Progenitor cell of endocrine pancreas (in vitro differentiated cells): ENCODE data around the gene EFL1. TPM values are rescaled to one million over a fixed set of nuclear protein-coding genes. Genes with fewer than 3 reads are reported as not detected.

Experiments
- DNase-seq: peaks from one replicate; pipeline ENCODE4 v3.0.0; 2021; ENCODE audit warnings: low spot score; ENCODE audit not compliant: unreplicated experiment
- H3K27ac Mint-ChIP-seq: 2 replicates; pipeline ENCODE4 v1.8.0; 2021; ENCODE audit warnings: mild to moderate bottlenecking, moderate library complexity, mixed read lengths
- H3K27me3 Mint-ChIP-seq: 2 replicates; pipeline ENCODE4 v1.8.0; 2021; ENCODE audit warnings: mixed read lengths
- H3K36me3 Mint-ChIP-seq: 2 replicates; pipeline ENCODE4 v1.8.0; 2022; ENCODE audit warnings: mixed read lengths; ENCODE audit not compliant: insufficient read depth
- H3K4me1 Mint-ChIP-seq: 2 replicates; pipeline ENCODE4 v1.8.0; 2021; ENCODE audit warnings: low read depth, mixed read lengths
- H3K4me3 Mint-ChIP-seq: 2 replicates; pipeline ENCODE4 v1.8.0; 2021; ENCODE audit warnings: low read depth, mild to moderate bottlenecking, moderate library complexity, mixed read lengths
- H3K9me3 Mint-ChIP-seq: 2 replicates; pipeline ENCODE4 v1.8.0; 2021; ENCODE audit warnings: low read depth, mixed read lengths
- CTCF ChIP-seq: fragments of 200-600 bp; sonication (generic); IDR thresholded peaks from one replicate; pipeline ENCODE4 v1.5.0; 2021; ENCODE audit warnings: antibody characterized with exemption, mild to moderate bottlenecking; ENCODE audit not compliant: unreplicated experiment
- total RNA-seq: library from RNA; stranded (reverse); gene quantifications from 2 replicates; pipeline ENCODE4 v1.2.1, GENCODE V29; 2021

EFL1 gene
- total RNA-seq, 1 donor from 2014 or later: 31.1 TPM

- no peak for TF ChIP-seq CTCF
- H3K27ac Mint-ChIP-seq: no peak overlapping the region
- no peak for DNase-seq
- H3K9me3 Mint-ChIP-seq: no peaks in the 10 kb centered on the region
- peaks cover 14% of the 10 kb centered on the region for H3K36me3 Mint-ChIP-seq
- peaks cover 6% of the 10 kb centered on the region for H3K4me1 Mint-ChIP-seq
- no peak overlapping the region for H3K4me3 Mint-ChIP-seq
- H3K27me3 Mint-ChIP-seq: no peaks in the 10 kb centered on the region
Observed at GRCh38 chr15:82134461-82134860, 128.1 kb downstream of the EFL1 start.

- no peak for DNase-seq
- no peak overlapping the region for H3K4me3 Mint-ChIP-seq
- H3K36me3 Mint-ChIP-seq: peaks cover 11% of the 10 kb centered on the region
- no peak overlapping the region for H3K27ac Mint-ChIP-seq
- no peaks in the 10 kb centered on the region for H3K9me3 Mint-ChIP-seq
- H3K4me1 Mint-ChIP-seq: peaks cover 8% of the 10 kb centered on the region
- no peaks in the 10 kb centered on the region for H3K27me3 Mint-ChIP-seq
- no peak for TF ChIP-seq CTCF
Observed at GRCh38 chr15:82133251-82133650, 129.3 kb downstream of the EFL1 start.

- no peak for TF ChIP-seq CTCF
Observed at GRCh38 chr15:82132742-82133141, 129.8 kb downstream of the EFL1 start.

GRCh38 chr15:82132096-82132495 is 130.4 kb downstream of the EFL1 start:
- no peak for DNase-seq
- Mint-ChIP-seq H3K4me3 (no peak overlapping the region), H3K4me1 (peaks cover 5% of the 10 kb centered on the region), H3K9me3 (no peaks in the 10 kb centered on the region), H3K27me3 (no peaks in the 10 kb centered on the region), H3K36me3 (peaks cover 6% of the 10 kb centered on the region), H3K27ac (peak overlapping the region; percentile 59)
- TF ChIP-seq CTCF: no peak

More at GRCh38 chr15:82132742-82133141, 129.8 kb downstream of the EFL1 start:
- Mint-ChIP-seq H3K27me3 (no peaks in the 10 kb centered on the region), H3K4me3 (no peak overlapping the region), H3K27ac (peak overlapping the region; percentile 57), H3K9me3 (no peaks in the 10 kb centered on the region), H3K36me3 (peaks cover 9% of the 10 kb centered on the region), H3K4me1 (peaks cover 6% of the 10 kb centered on the region)
- DNase-seq: no peak

- no peaks in the 10 kb centered on the region for H3K9me3 Mint-ChIP-seq
- no peak for DNase-seq
- H3K4me1 Mint-ChIP-seq: peaks cover 5% of the 10 kb centered on the region
- no peak for TF ChIP-seq CTCF
- H3K4me3 Mint-ChIP-seq: no peak overlapping the region
- H3K36me3 Mint-ChIP-seq: peaks cover 6% of the 10 kb centered on the region
- H3K27ac Mint-ChIP-seq: no peak overlapping the region
- no peaks in the 10 kb centered on the region for H3K27me3 Mint-ChIP-seq
Observed at GRCh38 chr15:82130248-82130647, 132.3 kb downstream of the EFL1 start.
